A549 (cell line): ENCODE data around the gene DCD. TPM values are rescaled to one million over a fixed set of nuclear protein-coding genes. Genes with fewer than 3 reads are reported as not detected.

Experiments used
- ATAC-seq, 2 experiments: fragments of 200-7000 bp in 1 of 2; fragments of >200 bp in 1 of 2; cut with Nextera tagmentation in 1 of 2; cut with Tn5 transposase in 1 of 2; 3 replicates each; pipeline versions ENCODE4 v1.8.0 to v1.9.1; 2018 to 2020; ENCODE audit warnings: mild to moderate bottlenecking in 1 of 2, moderate library complexity in 1 of 2
- CTCF ChIA-PET: fragments of 300-600 bp; sonication (Branson Sonifier 250); formaldehyde crosslinking; extraction: SDS; loops from one replicate; lab custom pipeline; 2021; ENCODE audit warnings: antibody characterized with exemption, inconsistent platforms; lab: Yijun Ruan, JAX
- POLR2A ChIA-PET: fragments of 350-600 bp; formaldehyde crosslinking; extraction: SDS; loops from one replicate; lab custom pipeline; 2021; ENCODE audit warnings: antibody characterized with exemption, inconsistent platforms; lab: Yijun Ruan, JAX
- DNase-seq, 2 experiments: peaks; one replicate each; pipeline versions ENCODE4 v3.0.0 to v3.0.0-alpha.2; 2011 to 2016; ENCODE audit warnings: low read depth in 1 of 2, low spot score in 1 of 2
- FAIRE-seq: peaks from 2 replicates; lab custom pipeline; 2011; peaks lifted over from hg19 to GRCh38; lab: Jason Lieb, UNC
- H3K27ac ChIP-seq, 2 experiments: fragments of >200 bp; sonication (Bioruptor Twin); formaldehyde crosslinking; 3 replicates each; pipeline ENCODE4 v1.5.1; 2016 to 2017
- H3K4me1 ChIP-seq: fragments of >200 bp; sonication (Bioruptor Twin); formaldehyde crosslinking; 3 replicates; pipeline ENCODE4 v1.6.1; 2016
- H3K4me2 ChIP-seq: fragments of >200 bp; sonication (Bioruptor Twin); formaldehyde crosslinking; 3 replicates; pipeline ENCODE4 v1.6.1; 2016
- H3K4me3 ChIP-seq: fragments of >200 bp; sonication (Bioruptor Twin); formaldehyde crosslinking; 3 replicates; pipeline ENCODE4 v1.5.1; 2016
- H3K9me3 ChIP-seq: fragments of >200 bp; sonication (Bioruptor Twin); formaldehyde crosslinking; 3 replicates; pipeline ENCODE4 v1.6.1; 2016
- CBX8 ChIP-seq: fragments of 200-600 bp; sonication (generic); IDR thresholded peaks from 2 replicates; pipeline ENCODE4 v1.6.1; 2016
- CHD2 ChIP-seq: fragments of 150-350 bp; IDR thresholded peaks from 2 replicates; pipeline ENCODE4 v1.6.1; 2014; ENCODE audit warnings: low read length; ENCODE audit not compliant: partially characterized antibody
- CTCF ChIP-seq: fragments of >200 bp; sonication (Bioruptor Twin); formaldehyde crosslinking; IDR thresholded peaks from 3 replicates; pipeline ENCODE4 v1.5.1; 2016
- ELK1 ChIP-seq: fragments of 150-350 bp; IDR thresholded peaks from 2 replicates; pipeline ENCODE4 v1.6.1; 2014; ENCODE audit warnings: low read depth, mild to moderate bottlenecking, low read length
- HOXA7 ChIP-seq: fragments of 250-450 bp; sonication (Bioruptor Pico); IDR thresholded peaks from 2 replicates; pipeline ENCODE4 v1.5.0; 2020; ENCODE audit warnings: mild to moderate bottlenecking, moderate library complexity
- HOXB13 ChIP-seq: fragments of 250-450 bp; sonication (Bioruptor Pico); IDR thresholded peaks from 2 replicates; pipeline ENCODE4 v1.5.0; 2020; ENCODE audit warnings: low read depth, mild to moderate bottlenecking, moderate library complexity
- JUN ChIP-seq, 2 experiments: fragments of >200 bp; sonication (Bioruptor Twin); formaldehyde crosslinking; IDR thresholded peaks; 2 replicates in 1 of 2; 3 replicates in 1 of 2; pipeline ENCODE4 v1.6.1; 2016 to 2017
- MYC ChIP-seq: IDR thresholded peaks from 2 replicates; pipeline ENCODE4 v1.6.1; 2012; ENCODE audit warnings: mild to moderate bottlenecking, inconsistent platforms, low read length, improper control_type of control experiment, borderline replicate concordance
- NPAS2 ChIP-seq: fragments of 250-450 bp; sonication (Bioruptor Pico); IDR thresholded peaks from 2 replicates; pipeline ENCODE4 v1.8.0; 2022; ENCODE audit warnings: mild to moderate bottlenecking, moderate library complexity, borderline replicate concordance
- NR3C1 ChIP-seq: fragments of >200 bp; sonication (Bioruptor Twin); formaldehyde crosslinking; IDR thresholded peaks from 3 replicates; pipeline ENCODE4 v1.6.1; 2017
- PBX3 ChIP-seq: IDR thresholded peaks from 2 replicates; pipeline ENCODE4 v1.6.1; 2012
- PHF8 ChIP-seq: fragments of 200-600 bp; sonication (generic); IDR thresholded peaks from 2 replicates; pipeline ENCODE4 v1.6.1; 2016; ENCODE audit warnings: low read depth, mild to moderate bottlenecking, antibody characterized with exemption, moderate library complexity, borderline replicate concordance
- POLR2A ChIP-seq: IDR thresholded peaks from 2 replicates; pipeline ENCODE4 v1.6.1; 2012; ENCODE audit warnings: mild to moderate bottlenecking, low read length
- POLR2AphosphoS2 ChIP-seq: conservative IDR thresholded peaks from 2 replicates; pipeline ENCODE4 v1.6.1; 2012; ENCODE audit warnings: low read length, improper control_type of control experiment, inconsistent platforms
- RARB ChIP-seq: fragments of 250-450 bp; sonication (Bioruptor Pico); IDR thresholded peaks from 2 replicates; pipeline ENCODE4 v1.8.0; 2021; ENCODE audit warnings: mild to moderate bottlenecking, moderate library complexity
- SREBF2 ChIP-seq: fragments of 450-650 bp; IDR thresholded peaks from 2 replicates; pipeline ENCODE4 v1.6.1; 2014; ENCODE audit warnings: mild to moderate bottlenecking, moderate library complexity
- TFCP2L1 ChIP-seq: fragments of 250-450 bp; sonication (Bioruptor Pico); IDR thresholded peaks from 2 replicates; pipeline ENCODE4 v1.5.0; 2021; ENCODE audit warnings: mild to moderate bottlenecking
- ZNF302 ChIP-seq: fragments of 250-450 bp; sonication (Bioruptor Pico); IDR thresholded peaks from 2 replicates; pipeline ENCODE4 v1.9.0; 2021; ENCODE audit warnings: inconsistent platforms, mild to moderate bottlenecking, moderate library complexity
- ZSCAN20 ChIP-seq: fragments of 250-450 bp; sonication (Bioruptor Pico); IDR thresholded peaks from 2 replicates; pipeline ENCODE4 v1.8.0; 2022; ENCODE audit warnings: mild to moderate bottlenecking, moderate library complexity
- WGBS: methylation state at CpG from one replicate; pipeline ENCODE4 v1.1.6; 2017; ENCODE audit errors: missing lambda C conversion rate; 5-methylcytosine and 5-hydroxymethylcytosine counted together
- polyA plus RNA-seq, 4 experiments: library from polyadenylated mRNA; depleted of rRNA in 3 of 4; stranded (reverse); fragments of >200 nt; fragmentation: RNase III in 1 of 4; extraction: RNeasy Plus Mini Kit Qiagen cat#74134 plus additional on column Dnase treatment in 1 of 4; gene quantifications; 2 replicates in 3 of 4; 3 replicates in 1 of 4; pipeline ENCODE4 v1.2.3, GENCODE V29; 2011 to 2017
- TF ChIP-seq, protein P1 (sequence below): IDR thresholded peaks from 2 replicates; pipeline ENCODE4 v1.6.1; 2012
- TF ChIP-seq, protein P2 (sequence below): fragments of 200-600 bp; sonication (generic); IDR thresholded peaks from 2 replicates; pipeline ENCODE4 v1.6.1; 2016; ENCODE audit warnings: antibody characterized with exemption, mild to moderate bottlenecking, moderate library complexity
- TF ChIP-seq, protein P3 (sequence below): IDR thresholded peaks from 2 replicates; pipeline ENCODE4 v1.6.1; 2012; ENCODE audit warnings: low read depth, borderline replicate concordance

DCD gene
- polyA plus RNA-seq, 2 of the 4 experiments (the other 2 are of a cell fraction), result not detected

- ChIA-PET CTCF (interaction anchor here (1.9 kb wide), 1 partner anchor 16 kb away, joined by 5 read pairs; no protein-coding TSS in a partner anchor), POLR2A (no interaction called here)
- Histone ChIP-seq H3K9me3 (no peaks in the 10 kb centered on the region), H3K27ac (no peak overlapping the region), H3K4me2 (no peak overlapping the region), H3K4me1 (no peaks in the 10 kb centered on the region), H3K4me3 (no peak overlapping the region)
- WGBS, result 0% methylated on average over 1 of the region's 1 CpG
- ATAC-seq (no peak), DNase-seq (no peak), FAIRE-seq (no peak)
- no peak for TF ChIP-seq POLR2A
- no peak for TF ChIP-seq JUN (IDR thresholded peaks at IDR 0.05)
- TF ChIP-seq, protein P1, sequence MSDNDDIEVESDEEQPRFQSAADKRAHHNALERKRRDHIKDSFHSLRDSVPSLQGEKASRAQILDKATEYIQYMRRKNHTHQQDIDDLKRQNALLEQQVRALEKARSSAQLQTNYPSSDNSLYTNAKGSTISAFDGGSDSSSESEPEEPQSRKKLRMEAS, result no peak
- TF ChIP-seq ZSCAN20 (CRISPR knock-in tag), result no peak
- no peak for TF ChIP-seq ELK1
- TF ChIP-seq PHF8, result no peak
- TF ChIP-seq HOXB13 (CRISPR knock-in tag), result no peak
- TF ChIP-seq POLR2AphosphoS2, result no peak
- no peak for TF ChIP-seq CTCF
- no peak for TF ChIP-seq NPAS2 (CRISPR knock-in tag)
- TF ChIP-seq, protein P2, sequence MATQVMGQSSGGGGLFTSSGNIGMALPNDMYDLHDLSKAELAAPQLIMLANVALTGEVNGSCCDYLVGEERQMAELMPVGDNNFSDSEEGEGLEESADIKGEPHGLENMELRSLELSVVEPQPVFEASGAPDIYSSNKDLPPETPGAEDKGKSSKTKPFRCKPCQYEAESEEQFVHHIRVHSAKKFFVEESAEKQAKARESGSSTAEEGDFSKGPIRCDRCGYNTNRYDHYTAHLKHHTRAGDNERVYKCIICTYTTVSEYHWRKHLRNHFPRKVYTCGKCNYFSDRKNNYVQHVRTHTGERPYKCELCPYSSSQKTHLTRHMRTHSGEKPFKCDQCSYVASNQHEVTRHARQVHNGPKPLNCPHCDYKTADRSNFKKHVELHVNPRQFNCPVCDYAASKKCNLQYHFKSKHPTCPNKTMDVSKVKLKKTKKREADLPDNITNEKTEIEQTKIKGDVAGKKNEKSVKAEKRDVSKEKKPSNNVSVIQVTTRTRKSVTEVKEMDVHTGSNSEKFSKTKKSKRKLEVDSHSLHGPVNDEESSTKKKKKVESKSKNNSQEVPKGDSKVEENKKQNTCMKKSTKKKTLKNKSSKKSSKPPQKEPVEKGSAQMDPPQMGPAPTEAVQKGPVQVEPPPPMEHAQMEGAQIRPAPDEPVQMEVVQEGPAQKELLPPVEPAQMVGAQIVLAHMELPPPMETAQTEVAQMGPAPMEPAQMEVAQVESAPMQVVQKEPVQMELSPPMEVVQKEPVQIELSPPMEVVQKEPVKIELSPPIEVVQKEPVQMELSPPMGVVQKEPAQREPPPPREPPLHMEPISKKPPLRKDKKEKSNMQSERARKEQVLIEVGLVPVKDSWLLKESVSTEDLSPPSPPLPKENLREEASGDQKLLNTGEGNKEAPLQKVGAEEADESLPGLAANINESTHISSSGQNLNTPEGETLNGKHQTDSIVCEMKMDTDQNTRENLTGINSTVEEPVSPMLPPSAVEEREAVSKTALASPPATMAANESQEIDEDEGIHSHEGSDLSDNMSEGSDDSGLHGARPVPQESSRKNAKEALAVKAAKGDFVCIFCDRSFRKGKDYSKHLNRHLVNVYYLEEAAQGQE, result no peak
- no peak for TF ChIP-seq RARB (CRISPR knock-in tag)
- TF ChIP-seq HOXA7 (CRISPR knock-in tag), result no peak
- TF ChIP-seq ZNF302, result no peak
- TF ChIP-seq CHD2, result no peak
- TF ChIP-seq TFCP2L1 (CRISPR knock-in tag), result no peak
These were observed 35.9 kb downstream of the DCD start for GRCh38 chr12:54612225-54612750.

DNA sequence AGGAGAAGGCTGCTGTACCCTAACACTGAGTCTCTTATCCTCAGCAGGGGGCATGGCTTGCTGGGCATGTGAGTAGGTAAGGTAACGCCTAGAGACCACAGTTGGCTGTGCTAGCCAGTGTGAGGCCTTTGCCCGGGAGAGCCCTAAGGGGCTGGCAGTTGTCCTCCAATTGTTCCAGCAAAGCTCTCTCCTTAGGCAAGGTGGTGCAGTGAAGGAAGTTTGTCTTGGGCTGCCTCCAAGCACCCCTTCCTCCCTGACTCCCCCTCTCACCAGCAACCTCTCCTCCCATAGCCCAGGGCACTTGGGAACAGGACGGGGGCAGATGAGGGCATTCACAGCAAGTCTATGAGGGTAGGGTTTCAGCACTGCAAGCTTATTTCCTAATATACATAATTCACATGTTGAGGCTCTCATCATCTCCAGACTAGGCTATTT is 36.4 kb downstream of the DCD start:
- FAIRE-seq (no peak), DNase-seq (no peak), ATAC-seq (no peak)
- 40% methylated on average over 3 of the region's 3 CpGs for WGBS
- Histone ChIP-seq H3K9me3 (no peaks in the 10 kb centered on the region), H3K4me2 (no peak overlapping the region), H3K4me3 (no peak overlapping the region), H3K4me1 (no peaks in the 10 kb centered on the region)
- CTCF ChIA-PET, result interaction anchor here (1.9 kb wide), 1 partner anchor 15 kb away, joined by 5 read pairs; no protein-coding TSS in a partner anchor
- TF ChIP-seq POLR2A (no peak), JUN (IDR thresholded peaks at IDR 0.05) (no peak), PBX3 (no peak), CHD2 (no peak), MYC (no peak), TFCP2L1 (CRISPR knock-in tag) (no peak), CBX8 (no peak), NR3C1 (no peak), SREBF2 (no peak)
- TF ChIP-seq, protein P3, sequence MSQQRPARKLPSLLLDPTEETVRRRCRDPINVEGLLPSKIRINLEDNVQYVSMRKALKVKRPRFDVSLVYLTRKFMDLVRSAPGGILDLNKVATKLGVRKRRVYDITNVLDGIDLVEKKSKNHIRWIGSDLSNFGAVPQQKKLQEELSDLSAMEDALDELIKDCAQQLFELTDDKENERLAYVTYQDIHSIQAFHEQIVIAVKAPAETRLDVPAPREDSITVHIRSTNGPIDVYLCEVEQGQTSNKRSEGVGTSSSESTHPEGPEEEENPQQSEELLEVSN, result no peak
- TF ChIP-seq, all 56 proteins: peak for 0
- H3K27ac ChIP-seq, result no peak overlapping the region
- POLR2A ChIA-PET, result no interaction called here
